Ishikawa (cell line): ENCODE results near the gene ROR1.

Experiments
- EGR1 ChIP-seq: IDR thresholded peaks from 2 replicates; pipeline ENCODE4 v1.6.1; 2012
- RAD21 ChIP-seq: IDR thresholded peaks from 2 replicates; pipeline ENCODE4 v1.6.1; 2012; ENCODE audit warnings: low read depth
- TAF1 ChIP-seq: IDR thresholded peaks from 2 replicates; pipeline ENCODE4 v1.6.1; 2012; ENCODE audit warnings: low read depth, mild to moderate bottlenecking
- ZBTB7A ChIP-seq: IDR thresholded peaks from 2 replicates; pipeline ENCODE4 v1.6.1; 2012; ENCODE audit warnings: low read depth
- TF ChIP-seq, protein P1 (sequence below): IDR thresholded peaks from 2 replicates; pipeline ENCODE4 v1.6.1; 2012; ENCODE audit warnings: low read depth, mild to moderate bottlenecking

DNA sequence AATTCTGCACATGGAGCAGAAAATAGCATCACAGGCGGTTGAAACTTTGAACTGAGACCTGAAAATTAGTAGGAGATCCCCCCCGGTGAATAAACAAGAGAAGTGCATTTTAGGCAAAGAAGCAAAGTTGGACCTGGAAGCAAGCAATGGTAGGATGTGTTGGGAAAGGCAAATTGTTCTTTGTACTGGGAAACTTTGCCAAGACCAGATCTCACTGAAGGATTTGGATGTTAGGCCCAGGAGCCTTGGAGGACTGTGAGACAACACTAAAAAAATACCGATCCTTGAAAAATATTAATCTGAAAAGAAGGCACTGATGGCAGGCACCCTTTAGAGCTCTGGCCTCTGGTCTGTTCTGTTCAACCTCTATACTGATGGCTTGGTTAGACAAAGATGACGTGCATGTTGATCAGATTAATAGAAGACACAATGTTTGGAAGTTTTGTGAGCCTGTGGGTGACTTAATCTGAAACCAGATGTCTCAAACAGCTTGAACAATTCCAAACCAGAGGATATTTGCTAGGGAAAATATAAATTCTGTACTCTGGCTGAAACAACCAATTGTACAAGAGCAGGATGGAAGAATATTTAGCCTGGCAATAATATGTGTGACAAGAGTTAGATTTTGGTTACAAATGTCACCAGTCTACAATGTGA, 108.4 kb downstream of the ROR1 start:
- no peak for TF ChIP-seq TAF1
- TF ChIP-seq ZBTB7A: no peak
- no peak for TF ChIP-seq EGR1
- TF ChIP-seq RAD21: no peak
- TF ChIP-seq, protein P1, sequence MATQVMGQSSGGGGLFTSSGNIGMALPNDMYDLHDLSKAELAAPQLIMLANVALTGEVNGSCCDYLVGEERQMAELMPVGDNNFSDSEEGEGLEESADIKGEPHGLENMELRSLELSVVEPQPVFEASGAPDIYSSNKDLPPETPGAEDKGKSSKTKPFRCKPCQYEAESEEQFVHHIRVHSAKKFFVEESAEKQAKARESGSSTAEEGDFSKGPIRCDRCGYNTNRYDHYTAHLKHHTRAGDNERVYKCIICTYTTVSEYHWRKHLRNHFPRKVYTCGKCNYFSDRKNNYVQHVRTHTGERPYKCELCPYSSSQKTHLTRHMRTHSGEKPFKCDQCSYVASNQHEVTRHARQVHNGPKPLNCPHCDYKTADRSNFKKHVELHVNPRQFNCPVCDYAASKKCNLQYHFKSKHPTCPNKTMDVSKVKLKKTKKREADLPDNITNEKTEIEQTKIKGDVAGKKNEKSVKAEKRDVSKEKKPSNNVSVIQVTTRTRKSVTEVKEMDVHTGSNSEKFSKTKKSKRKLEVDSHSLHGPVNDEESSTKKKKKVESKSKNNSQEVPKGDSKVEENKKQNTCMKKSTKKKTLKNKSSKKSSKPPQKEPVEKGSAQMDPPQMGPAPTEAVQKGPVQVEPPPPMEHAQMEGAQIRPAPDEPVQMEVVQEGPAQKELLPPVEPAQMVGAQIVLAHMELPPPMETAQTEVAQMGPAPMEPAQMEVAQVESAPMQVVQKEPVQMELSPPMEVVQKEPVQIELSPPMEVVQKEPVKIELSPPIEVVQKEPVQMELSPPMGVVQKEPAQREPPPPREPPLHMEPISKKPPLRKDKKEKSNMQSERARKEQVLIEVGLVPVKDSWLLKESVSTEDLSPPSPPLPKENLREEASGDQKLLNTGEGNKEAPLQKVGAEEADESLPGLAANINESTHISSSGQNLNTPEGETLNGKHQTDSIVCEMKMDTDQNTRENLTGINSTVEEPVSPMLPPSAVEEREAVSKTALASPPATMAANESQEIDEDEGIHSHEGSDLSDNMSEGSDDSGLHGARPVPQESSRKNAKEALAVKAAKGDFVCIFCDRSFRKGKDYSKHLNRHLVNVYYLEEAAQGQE: no peak
